ENCODE results near the gene POLR1E. TPM values are rescaled to one million over a fixed set of nuclear protein-coding genes. Genes with fewer than 3 reads are reported as not detected.

Gene POLR1E
- polyA plus RNA-seq, 1 experiment: 21.6 TPM

GRCh38 chr9:37503736-37504135 is 18.0 kb downstream of the POLR1E start:
- H3K36me3 ChIP-seq (ENCODE audit: control insufficient read depth, insufficient read depth, low read length): peaks cover 22% of the 10 kb centered on the region
- no peak overlapping the region for H3K4me3 ChIP-seq (ENCODE audit: low read depth, low read length)
- ChIA-PET POLR2A (no interaction called here), CTCF (no interaction called here)
- no peak for DNase-seq (ENCODE audit: low read depth)
- no peaks in the 10 kb centered on the region for H3K27me3 ChIP-seq (ENCODE audit: control insufficient read depth, insufficient read depth, low read length)
- TF ChIP-seq CTCF (IDR thresholded peaks at IDR 0.05; ENCODE audit: insufficient read depth, low read depth, low read length): no peak

GRCh38 chr9:37504605-37505004 is 18.9 kb downstream of the POLR1E start:
- Histone ChIP-seq H3K27me3 (ENCODE audit: control insufficient read depth, insufficient read depth, low read length) (no peaks in the 10 kb centered on the region), H3K4me3 (ENCODE audit: low read depth, low read length) (no peak overlapping the region), H3K36me3 (ENCODE audit: control insufficient read depth, insufficient read depth, low read length) (peaks cover 22% of the 10 kb centered on the region)
- ChIA-PET CTCF (no interaction called here), POLR2A (no interaction called here)
- no peak for TF ChIP-seq CTCF (IDR thresholded peaks at IDR 0.05; ENCODE audit: insufficient read depth, low read depth, low read length)
- no peak for DNase-seq (ENCODE audit: low read depth)

GRCh38 chr9:37507566-37508134 is 21.9 kb downstream of the POLR1E start:
- no peak for TF ChIP-seq CTCF (IDR thresholded peaks at IDR 0.05; ENCODE audit: insufficient read depth, low read depth, low read length)
- Histone ChIP-seq H3K36me3 (ENCODE audit: control insufficient read depth, insufficient read depth, low read length) (peaks cover 15% of the 10 kb centered on the region), H3K4me3 (ENCODE audit: low read depth, low read length) (no peak overlapping the region), H3K27me3 (ENCODE audit: control insufficient read depth, insufficient read depth, low read length) (no peaks in the 10 kb centered on the region)
- CTCF ChIA-PET: interaction anchor here (2.5 kb wide), 1 partner anchor 15 kb away, joined by 5 read pairs; no protein-coding TSS in a partner anchor
- DNase-seq (ENCODE audit: low read depth): no peak
- POLR2A ChIA-PET: no interaction called here

GRCh38 chr9:37508135-37508833 is 22.5 kb downstream of the POLR1E start:
- TF ChIP-seq CTCF (IDR thresholded peaks at IDR 0.05; ENCODE audit: insufficient read depth, low read depth, low read length): no peak
- ChIA-PET CTCF (interaction anchor here (1.1 to 2.5 kb wide), 2 partner anchors 14 to 22 kb away, joined by 3 to 5 read pairs; no protein-coding TSS in a partner anchor), POLR2A (no interaction called here)
- Histone ChIP-seq H3K27me3 (ENCODE audit: control insufficient read depth, insufficient read depth, low read length) (no peaks in the 10 kb centered on the region), H3K4me3 (ENCODE audit: low read depth, low read length) (no peak overlapping the region), H3K36me3 (ENCODE audit: control insufficient read depth, insufficient read depth, low read length) (peaks cover 8% of the 10 kb centered on the region)
- DNase-seq (ENCODE audit: low read depth): no peak

GRCh38 chr9:37508834-37509206 is 23.1 kb downstream of the POLR1E start:
- POLR2A ChIA-PET: no interaction called here
- H3K27me3 ChIP-seq (ENCODE audit: control insufficient read depth, insufficient read depth, low read length): no peaks in the 10 kb centered on the region
- TF ChIP-seq CTCF (IDR thresholded peaks at IDR 0.05; ENCODE audit: insufficient read depth, low read depth, low read length): no peak
- H3K4me3 ChIP-seq (ENCODE audit: low read depth, low read length): no peak overlapping the region
- CTCF ChIA-PET: interaction anchor here (1.1 to 2.5 kb wide), 2 partner anchors 14 to 21 kb away, joined by 3 to 5 read pairs; no protein-coding TSS in a partner anchor
- peaks cover 6% of the 10 kb centered on the region for H3K36me3 ChIP-seq (ENCODE audit: control insufficient read depth, insufficient read depth, low read length)
- DNase-seq (ENCODE audit: low read depth): no peak
